Endothelial cell of umbilical vein (primary cell): Measurements from ENCODE around the gene P4HA3.

Experiments
- CTCF ChIP-seq, 2 donors: IDR thresholded peaks; 1 replicate in 1 of 2; 2 replicates in 1 of 2; pipeline ENCODE4 v1.5.1; 2011; ENCODE audit warnings: low read length in 2 of 2, mild to moderate bottlenecking in 2 of 2, moderate library complexity in 2 of 2, control low read depth in 1 of 2, inconsistent platforms in 1 of 2, low read depth in 1 of 2; ENCODE audit not compliant: insufficient read depth in 1 of 2; ENCODE audit errors: extremely low read depth in 1 of 2
- EZH2 ChIP-seq: IDR thresholded peaks from 2 replicates; pipeline ENCODE4 v1.6.1; 2012; ENCODE audit warnings: borderline replicate concordance, low read depth, mild to moderate bottlenecking, moderate library complexity, low read length, inconsistent platforms; ENCODE audit not compliant: severe bottlenecking
- FOS ChIP-seq: IDR thresholded peaks from 2 replicates; pipeline ENCODE4 v1.6.1; 2011; ENCODE audit warnings: mild to moderate bottlenecking, low read length, moderate library complexity, borderline replicate concordance; ENCODE audit not compliant: insufficient read depth
- GATA2 ChIP-seq: IDR thresholded peaks from 2 replicates; pipeline ENCODE4 v1.7.0; 2011; ENCODE audit warnings: low read depth, mild to moderate bottlenecking, moderate library complexity, mixed read lengths, low read length; ENCODE audit not compliant: insufficient read length, insufficient read depth
- JUN ChIP-seq: IDR thresholded peaks from 2 replicates; pipeline ENCODE4 v1.6.1; 2011; ENCODE audit warnings: borderline replicate concordance, low read depth; ENCODE audit not compliant: insufficient read length, insufficient read depth
- MAX ChIP-seq: IDR thresholded peaks from 2 replicates; pipeline ENCODE4 v1.6.1; 2011; ENCODE audit not compliant: insufficient read depth, insufficient read length
- MYC ChIP-seq: IDR thresholded peaks from one replicate; pipeline ENCODE4 v1.6.1; 2011; ENCODE audit warnings: mild to moderate bottlenecking, low read depth, low read length
- POLR2A ChIP-seq: IDR thresholded peaks from 2 replicates; pipeline ENCODE4 v1.6.1; 2012; ENCODE audit warnings: low read depth, mild to moderate bottlenecking, control low read depth, low read length
- POLR2AphosphoS5 ChIP-seq: IDR thresholded peaks from 2 replicates; pipeline ENCODE4 v1.6.1; 2012; ENCODE audit warnings: low read depth, mild to moderate bottlenecking, control low read depth, low read length, moderate library complexity; ENCODE audit not compliant: insufficient read depth

- no peak for TF ChIP-seq CTCF (IDR thresholded peaks at IDR 0.05; ENCODE audit: extremely low read depth in 1 of 2, insufficient read depth in 1 of 2, low read depth in 1 of 2, low read length in 2 of 2)
- no peak for TF ChIP-seq POLR2A
- no peak for TF ChIP-seq FOS
- TF ChIP-seq POLR2AphosphoS5 = no peak
- no peak for TF ChIP-seq GATA2
- no peak for TF ChIP-seq JUN
- TF ChIP-seq EZH2 = no peak
- TF ChIP-seq MAX = no peak
- TF ChIP-seq MYC = no peak
Observed at GRCh38 chr11:74226907-74227306, 84.5 kb downstream of the P4HA3 start.
